Activated naive CD8-positive, alpha-beta T cell (primary cell): ENCODE data around the gene JAGN1.
"Not testable (repeated sequence)": the region's sequence is repeated elsewhere in the genome, so short reads cannot be mapped to it uniquely, and the experiment has no call there.

Source experiments
- H3K27ac Mint-ChIP-seq: one replicate; pipeline ENCODE4 v1.8.0; 2021; ENCODE audit warnings: mixed read lengths
- H3K27me3 Mint-ChIP-seq: one replicate; pipeline ENCODE4 v1.8.0; 2021; ENCODE audit warnings: mixed read lengths
- H3K36me3 Mint-ChIP-seq: one replicate; pipeline ENCODE4 v1.8.0; 2021; ENCODE audit warnings: mixed read lengths
- H3K4me1 Mint-ChIP-seq: one replicate; pipeline ENCODE4 v1.8.0; 2021; ENCODE audit warnings: low read depth, mixed read lengths
- H3K4me3 Mint-ChIP-seq: one replicate; pipeline ENCODE4 v1.8.0; 2021; ENCODE audit warnings: mild to moderate bottlenecking, mixed read lengths
- H3K9me3 Mint-ChIP-seq: one replicate; pipeline ENCODE4 v1.8.0; 2021; ENCODE audit warnings: low read depth, mixed read lengths

The JAGN1 gene

GRCh38 chr3:9861626-9862130 lies 28.7 kb upstream of the JAGN1 start:
- H3K27ac Mint-ChIP-seq, result no peak overlapping the region
- no peaks in the 10 kb centered on the region for H3K36me3 Mint-ChIP-seq
- peaks cover 3% of the 10 kb centered on the region for H3K27me3 Mint-ChIP-seq
- H3K4me3 Mint-ChIP-seq, result no peak overlapping the region
- no peaks in the 10 kb centered on the region for H3K9me3 Mint-ChIP-seq
- H3K4me1 Mint-ChIP-seq, result peaks cover 1% of the 10 kb centered on the region

DNA sequence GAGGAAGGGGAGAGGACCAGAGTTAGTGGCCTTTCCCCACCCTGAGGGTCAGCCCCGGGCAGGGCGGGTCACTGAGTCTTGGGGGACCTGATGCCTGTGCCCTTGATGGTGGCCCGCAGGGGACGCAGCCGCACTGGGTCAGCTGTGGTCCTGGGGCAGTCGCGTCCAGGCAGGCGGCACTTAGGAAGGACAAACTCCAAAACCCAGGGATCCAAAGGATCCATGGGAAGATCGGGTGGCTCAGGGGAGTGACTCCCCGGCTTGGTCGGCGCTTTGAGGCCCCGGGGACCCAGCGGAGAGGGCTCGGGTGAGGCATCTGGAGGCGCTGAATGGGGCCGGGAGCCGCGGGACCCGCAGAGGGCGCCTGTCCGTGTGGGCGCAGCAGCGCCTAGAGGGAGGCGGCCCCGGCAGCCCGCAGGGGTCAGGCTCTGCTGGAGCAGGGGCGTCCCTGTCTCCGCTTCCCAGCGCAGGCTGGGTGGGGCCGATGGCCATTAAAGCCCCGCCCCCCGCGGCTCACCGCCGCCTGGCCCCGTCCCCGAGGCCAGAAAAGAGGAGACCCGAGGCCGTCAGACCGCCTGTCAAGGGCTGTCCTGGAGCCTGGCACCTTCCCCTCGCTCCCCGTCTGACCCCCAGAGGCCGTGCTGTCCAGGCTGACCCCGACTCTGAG lies 27.9 kb upstream of the JAGN1 start:
- Mint-ChIP-seq H3K4me1 (peaks cover 1% of the 10 kb centered on the region), H3K27me3 (peaks cover 3% of the 10 kb centered on the region), H3K36me3 (no peaks in the 10 kb centered on the region), H3K9me3 (no peaks in the 10 kb centered on the region), H3K4me3 (peak overlapping the region; percentile 23), H3K27ac (no peak overlapping the region)

- peaks cover 3% of the 10 kb centered on the region for H3K27me3 Mint-ChIP-seq
- H3K36me3 Mint-ChIP-seq, result no peaks in the 10 kb centered on the region
- peaks cover 1% of the 10 kb centered on the region for H3K4me1 Mint-ChIP-seq
- no peaks in the 10 kb centered on the region for H3K9me3 Mint-ChIP-seq
- no peak overlapping the region for H3K4me3 Mint-ChIP-seq
- no peak overlapping the region for H3K27ac Mint-ChIP-seq
These were observed 27.2 kb upstream of the JAGN1 start for GRCh38 chr3:9863058-9863772.

GRCh38 chr3:9864200-9864927 lies 26.0 kb upstream of the JAGN1 start:
- H3K27ac Mint-ChIP-seq, result no peak overlapping the region
- H3K36me3 Mint-ChIP-seq, result no peaks in the 10 kb centered on the region
- peaks cover 3% of the 10 kb centered on the region for H3K27me3 Mint-ChIP-seq

DNA sequence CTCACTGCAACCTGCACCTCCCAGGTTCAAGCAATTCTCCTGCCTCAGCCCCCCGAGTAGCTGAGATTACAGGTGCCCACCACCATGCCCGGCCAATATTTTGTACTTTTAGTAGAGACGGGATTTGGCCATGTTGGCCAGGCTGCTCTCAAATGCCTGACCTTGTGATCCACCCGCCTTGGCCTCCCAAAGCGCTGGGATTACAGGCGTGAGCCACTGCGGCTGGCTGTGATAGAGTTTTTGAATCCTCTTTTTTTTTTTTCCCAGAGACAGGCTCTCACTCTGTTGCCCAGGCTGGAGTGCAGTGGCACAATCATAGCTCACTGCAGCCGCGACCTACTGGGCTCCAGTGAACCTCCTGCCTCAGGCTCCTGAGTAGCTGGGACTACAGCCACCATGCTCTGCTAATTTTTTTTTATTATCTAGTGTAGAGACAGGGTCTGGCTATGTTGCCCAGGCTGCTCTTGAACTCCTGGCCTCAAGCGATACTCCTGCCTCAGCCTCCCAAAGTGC lies 25.2 kb upstream of the JAGN1 start:
- H3K4me3 Mint-ChIP-seq, H3K36me3 Mint-ChIP-seq, H3K27me3 Mint-ChIP-seq, H3K9me3 Mint-ChIP-seq, H3K4me1 Mint-ChIP-seq, H3K27ac Mint-ChIP-seq: not testable (repeated sequence)

More at GRCh38 chr3:9864200-9864927, 26.0 kb upstream of the JAGN1 start:
- H3K4me3 Mint-ChIP-seq, result no peak overlapping the region
- H3K9me3 Mint-ChIP-seq, result no peaks in the 10 kb centered on the region
- H3K4me1 Mint-ChIP-seq, result peaks cover 1% of the 10 kb centered on the region

DNA sequence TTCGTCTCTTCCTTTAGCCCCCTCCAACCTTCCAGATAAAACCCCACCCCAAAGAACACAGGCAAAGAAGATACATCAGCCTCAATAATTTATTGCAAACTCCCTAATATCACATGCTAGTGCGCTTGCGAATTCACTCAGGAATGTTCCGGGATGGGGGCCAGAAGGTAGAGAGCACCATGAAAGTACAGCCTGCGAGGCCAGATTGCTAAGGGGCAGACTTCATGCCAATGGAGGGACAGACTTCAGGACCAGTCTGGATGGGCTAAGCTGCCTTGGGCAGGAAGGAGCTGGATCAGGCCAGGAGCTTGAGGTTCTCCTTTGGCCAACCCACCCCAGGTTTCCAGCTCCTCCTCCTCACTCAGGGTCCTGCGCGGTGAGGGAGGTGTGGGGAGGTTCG lies 23.8 kb upstream of the JAGN1 start:
- Mint-ChIP-seq H3K4me3 (no peak overlapping the region), H3K4me1 (peaks cover 1% of the 10 kb centered on the region), H3K36me3 (no peaks in the 10 kb centered on the region), H3K27me3 (peaks cover 3% of the 10 kb centered on the region), H3K9me3 (no peaks in the 10 kb centered on the region), H3K27ac (no peak overlapping the region)

DNA sequence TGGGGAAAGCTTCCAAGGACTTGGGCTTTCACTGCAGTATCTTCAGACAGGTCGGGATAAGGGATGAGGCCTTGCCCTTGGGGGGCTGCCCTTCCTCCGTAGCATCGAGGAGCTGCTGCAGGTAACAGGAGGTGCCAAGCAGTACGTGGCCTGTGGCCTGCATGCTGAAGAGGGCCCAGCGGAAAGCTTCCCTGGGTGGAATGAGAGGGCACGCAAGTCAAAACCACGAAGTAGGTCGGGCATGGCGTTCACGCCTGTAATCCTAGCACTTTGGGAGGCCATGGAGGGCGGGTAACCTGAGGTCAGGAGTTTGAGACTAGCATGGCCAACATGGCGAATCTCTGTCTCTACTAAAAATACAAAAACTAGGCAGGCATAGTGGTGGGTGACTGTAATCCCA lies 23.3 kb upstream of the JAGN1 start:
- Mint-ChIP-seq H3K4me1 (no peaks in the 10 kb centered on the region), H3K27ac (no peak overlapping the region), H3K4me3 (no peak overlapping the region), H3K9me3 (no peaks in the 10 kb centered on the region), H3K36me3 (no peaks in the 10 kb centered on the region), H3K27me3 (no peaks in the 10 kb centered on the region)

GRCh38 chr3:9869955-9870354 lies 20.5 kb upstream of the JAGN1 start:
- Mint-ChIP-seq H3K27ac (no peak overlapping the region), H3K4me3 (no peak overlapping the region), H3K9me3 (no peaks in the 10 kb centered on the region), H3K4me1 (no peaks in the 10 kb centered on the region), H3K36me3 (no peaks in the 10 kb centered on the region), H3K27me3 (no peaks in the 10 kb centered on the region)

GRCh38 chr3:9870978-9871377 lies 19.4 kb upstream of the JAGN1 start:
- Mint-ChIP-seq H3K27me3 (no peaks in the 10 kb centered on the region), H3K4me3 (no peak overlapping the region), H3K36me3 (no peaks in the 10 kb centered on the region), H3K27ac (no peak overlapping the region), H3K9me3 (no peaks in the 10 kb centered on the region), H3K4me1 (no peaks in the 10 kb centered on the region)

DNA sequence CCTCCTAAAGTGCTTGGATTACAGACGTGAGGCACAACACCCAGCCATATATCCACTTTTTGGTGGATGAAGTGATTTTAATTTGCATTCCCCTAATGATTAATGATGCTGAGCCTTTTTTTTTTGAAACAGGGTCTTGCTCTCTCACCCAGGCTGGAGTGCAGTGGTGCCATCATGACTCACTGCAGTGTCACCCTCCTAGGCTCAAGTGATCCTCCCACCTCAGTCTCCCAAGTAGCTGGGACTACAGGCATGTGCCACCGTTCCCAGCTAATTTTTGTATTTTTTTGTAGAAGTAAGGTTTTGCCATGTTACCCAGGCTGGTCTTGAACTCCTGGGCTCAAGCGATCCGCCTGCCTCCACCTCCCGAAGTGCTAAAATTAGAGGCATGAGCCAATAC lies 18.3 kb upstream of the JAGN1 start:
- not testable (repeated sequence) for H3K27me3 Mint-ChIP-seq, H3K4me3 Mint-ChIP-seq, H3K27ac Mint-ChIP-seq, H3K4me1 Mint-ChIP-seq, H3K9me3 Mint-ChIP-seq, H3K36me3 Mint-ChIP-seq

DNA sequence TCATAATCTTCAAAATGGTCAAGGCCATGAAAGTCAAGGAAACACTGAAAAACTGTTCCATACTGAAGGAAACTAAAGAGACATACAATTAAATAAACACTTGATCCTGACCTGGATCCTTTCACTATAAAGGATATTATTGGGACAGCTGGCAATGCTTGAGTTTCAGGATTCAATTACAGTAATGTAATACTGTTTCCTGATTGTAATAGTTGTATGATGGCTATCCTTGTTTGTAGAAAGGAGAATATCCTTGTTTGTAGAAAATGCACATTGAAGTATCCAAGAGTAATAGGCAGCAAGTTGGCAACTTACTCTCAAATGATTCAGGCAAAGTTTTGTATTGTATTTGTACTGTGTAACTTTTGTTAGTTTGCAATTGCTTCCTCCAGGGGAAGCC lies 15.0 kb upstream of the JAGN1 start:
- H3K4me1 Mint-ChIP-seq, result no peaks in the 10 kb centered on the region
- H3K27ac Mint-ChIP-seq, result no peak overlapping the region

DNA sequence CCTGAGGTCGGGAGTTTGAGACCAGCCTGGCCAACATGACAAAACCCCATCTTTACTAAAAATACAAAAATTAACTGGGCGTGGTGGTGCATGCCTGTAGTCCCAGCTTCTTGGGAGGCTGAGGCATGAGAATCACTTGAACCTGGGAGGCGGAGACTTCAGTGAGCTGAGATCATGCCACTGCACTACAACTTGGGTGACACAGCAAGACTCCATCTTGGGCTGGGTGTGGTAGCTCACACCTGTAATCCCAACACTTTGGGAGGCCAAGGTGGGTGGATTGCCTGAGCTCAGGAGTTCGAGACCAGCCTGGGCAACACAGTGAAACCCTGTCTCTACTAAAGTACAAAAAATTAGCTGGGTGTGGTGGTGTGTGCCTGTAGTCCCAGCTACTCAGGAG lies 14.2 kb upstream of the JAGN1 start:
- H3K9me3 Mint-ChIP-seq, H3K4me1 Mint-ChIP-seq, H3K36me3 Mint-ChIP-seq, H3K27ac Mint-ChIP-seq, H3K4me3 Mint-ChIP-seq, H3K27me3 Mint-ChIP-seq: not testable (repeated sequence)

More for the DNA sequence above, 15.0 kb upstream of the JAGN1 start:
- Mint-ChIP-seq H3K4me3 (no peak overlapping the region), H3K36me3 (no peaks in the 10 kb centered on the region), H3K27me3 (no peaks in the 10 kb centered on the region), H3K9me3 (no peaks in the 10 kb centered on the region)

DNA sequence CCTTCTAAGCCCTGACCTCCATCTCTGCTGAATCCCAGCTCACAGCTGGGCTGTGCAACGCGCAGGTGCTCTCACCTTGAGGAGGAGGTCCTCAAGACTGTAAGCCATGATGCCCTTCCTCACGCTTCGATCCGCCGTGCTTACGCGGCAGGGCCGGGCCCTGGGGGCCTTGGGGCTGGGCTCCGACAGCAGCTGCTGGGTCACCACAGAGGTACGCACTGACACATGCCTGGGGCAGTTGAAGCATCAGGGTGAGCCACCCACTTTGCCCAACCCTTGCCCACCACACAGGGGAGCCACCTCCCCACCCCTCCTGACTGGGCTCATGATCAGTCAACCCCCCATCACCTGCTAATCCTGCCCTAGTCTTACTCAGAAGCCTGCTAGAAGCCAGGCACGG lies 13.4 kb upstream of the JAGN1 start:
- Mint-ChIP-seq H3K36me3 (no peaks in the 10 kb centered on the region), H3K4me3 (no peak overlapping the region), H3K27ac (no peak overlapping the region), H3K4me1 (no peaks in the 10 kb centered on the region), H3K27me3 (no peaks in the 10 kb centered on the region), H3K9me3 (no peaks in the 10 kb centered on the region)

GRCh38 chr3:9878700-9879099 lies 11.7 kb upstream of the JAGN1 start:
- no peak overlapping the region for H3K4me3 Mint-ChIP-seq
- no peaks in the 10 kb centered on the region for H3K9me3 Mint-ChIP-seq
- H3K27me3 Mint-ChIP-seq, result no peaks in the 10 kb centered on the region

DNA sequence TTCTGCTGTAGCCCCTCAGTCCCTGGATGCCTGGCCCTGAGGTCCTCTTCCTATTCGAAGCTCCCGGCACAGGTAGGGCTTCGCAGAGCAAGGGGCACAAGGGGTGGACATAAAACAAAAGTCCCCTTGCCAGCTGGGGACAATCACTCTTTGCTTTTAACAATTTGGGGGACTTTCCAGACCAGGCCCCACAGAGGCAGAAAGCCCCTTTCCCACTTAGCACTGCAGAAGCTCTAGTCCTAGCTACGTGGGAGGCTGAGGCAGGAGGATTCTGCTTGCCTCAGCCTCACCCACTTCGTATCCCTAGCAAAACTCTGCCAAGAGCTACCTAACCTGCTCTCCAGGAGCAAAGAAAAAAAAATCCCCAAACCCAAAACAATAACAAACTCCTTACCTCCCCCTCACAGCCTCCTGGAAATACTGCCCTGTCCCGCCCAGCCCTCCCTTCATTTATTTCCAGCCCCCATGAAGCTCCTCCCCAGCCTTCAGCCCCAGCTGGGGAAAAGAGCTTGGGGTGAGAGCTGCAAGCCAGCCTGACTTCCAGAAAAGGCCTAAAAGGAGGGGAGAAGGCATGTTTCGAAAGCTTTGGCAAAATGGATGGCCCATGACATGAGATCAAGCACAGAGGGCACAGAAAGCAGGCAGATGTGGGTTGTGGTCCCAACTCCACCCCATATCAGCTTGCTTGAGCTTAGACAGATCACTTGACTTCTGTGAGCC lies 10.4 kb upstream of the JAGN1 start, which contains the start of gene CIDEC:
CIDEC (minus strand) TSS at position 424 of the 720 bp plus-strand sequence. CDS start 1,767 bp downstream, outside the sequence.
- no peaks in the 10 kb centered on the region for H3K4me1 Mint-ChIP-seq
- H3K27ac Mint-ChIP-seq, result no peak within 1 kb of the TSS
- H3K27me3 Mint-ChIP-seq, result no peaks in the 10 kb centered on the region
- no peak within 1 kb of the TSS for H3K4me3 Mint-ChIP-seq
- no peaks in the 10 kb centered on the region for H3K36me3 Mint-ChIP-seq
- H3K9me3 Mint-ChIP-seq, result no peaks in the 10 kb centered on the region

More at GRCh38 chr3:9878700-9879099, 11.7 kb upstream of the JAGN1 start:
- Mint-ChIP-seq H3K4me1 (no peaks in the 10 kb centered on the region), H3K27ac (no peak overlapping the region), H3K36me3 (no peaks in the 10 kb centered on the region)
